SK-N-SH treated with all-trans-retinoic acid at 6 μM for 48 hours (cell line): Measurements from ENCODE around the gene CDK14.

Experiments
- ATAC-seq: fragments of 200-7000 bp; cut with Tn5 transposase; 3 replicates; pipeline ENCODE4 v1.9.1; 2020; ENCODE audit warnings: mild to moderate bottlenecking, moderate library complexity
- ARNTL ChIP-seq: fragments of 450-650 bp; formaldehyde crosslinking; IDR thresholded peaks from 2 replicates; pipeline ENCODE4 v1.5.0; 2020; ENCODE audit warnings: low read depth, mild to moderate bottlenecking, moderate library complexity, borderline replicate concordance
- CSDC2 ChIP-seq: fragments of 250-450 bp; sonication (Bioruptor Pico); IDR thresholded peaks from 2 replicates; pipeline ENCODE4 v1.5.0; 2020; ENCODE audit warnings: mild to moderate bottlenecking, moderate library complexity
- ESRRG ChIP-seq: fragments of 250-450 bp; sonication (Bioruptor Pico); IDR thresholded peaks from 2 replicates; pipeline ENCODE4 v1.6.1; 2021; ENCODE audit warnings: mild to moderate bottlenecking
- GLIS3 ChIP-seq: fragments of 250-450 bp; sonication (Bioruptor Pico); IDR thresholded peaks from 2 replicates; pipeline ENCODE4 v1.5.0; 2020; ENCODE audit warnings: mild to moderate bottlenecking, moderate library complexity
- OSR1 ChIP-seq: fragments of 250-450 bp; sonication (Bioruptor Pico); IDR thresholded peaks from 2 replicates; pipeline ENCODE4 v1.8.0; 2022; ENCODE audit warnings: moderate library complexity, mild to moderate bottlenecking, inconsistent platforms
- PPARA ChIP-seq: fragments of 250-450 bp; sonication (Bioruptor Pico); IDR thresholded peaks from 2 replicates; pipeline ENCODE4 v1.5.0; 2020; ENCODE audit warnings: mild to moderate bottlenecking, borderline replicate concordance
- RARB ChIP-seq: fragments of 250-450 bp; sonication (Bioruptor Pico); IDR thresholded peaks from 2 replicates; pipeline ENCODE4 v1.8.0; 2021; ENCODE audit warnings: mild to moderate bottlenecking, moderate library complexity
- SNAI2 ChIP-seq: fragments of 250-450 bp; sonication (Bioruptor Pico); IDR thresholded peaks from 2 replicates; pipeline ENCODE4 v1.5.0; 2020; ENCODE audit warnings: mild to moderate bottlenecking, moderate library complexity
- TCF4 ChIP-seq: fragments of 250-450 bp; sonication (Bioruptor Pico); IDR thresholded peaks from 2 replicates; pipeline ENCODE4 v1.8.0; 2021; ENCODE audit warnings: mild to moderate bottlenecking, moderate library complexity, borderline replicate concordance
- TOX ChIP-seq: fragments of 250-450 bp; sonication (Bioruptor Pico); IDR thresholded peaks from 2 replicates; pipeline ENCODE4 v1.8.0; 2021; ENCODE audit warnings: mild to moderate bottlenecking, moderate library complexity, borderline replicate concordance
- ZC3H10 ChIP-seq: fragments of 250-450 bp; sonication (Bioruptor Pico); IDR thresholded peaks from 2 replicates; pipeline ENCODE4 v1.5.1; 2021; ENCODE audit warnings: mild to moderate bottlenecking, moderate library complexity
- ZFP3 ChIP-seq: fragments of 250-450 bp; sonication (Bioruptor Pico); IDR thresholded peaks from 2 replicates; pipeline ENCODE4 v1.5.0; 2020; ENCODE audit warnings: mild to moderate bottlenecking, moderate library complexity
- ZFP30 ChIP-seq: fragments of 450-650 bp; formaldehyde crosslinking; IDR thresholded peaks from 2 replicates; pipeline ENCODE4 v1.5.0; 2022; ENCODE audit warnings: mild to moderate bottlenecking, moderate library complexity
- ZNF565 ChIP-seq: fragments of 450-650 bp; formaldehyde crosslinking; conservative IDR thresholded peaks from 2 replicates; pipeline ENCODE4 v1.5.0; 2020; ENCODE audit warnings: low read depth, mild to moderate bottlenecking, moderate library complexity
- ZNF8 ChIP-seq: fragments of 450-650 bp; formaldehyde crosslinking; IDR thresholded peaks from 2 replicates; pipeline ENCODE4 v1.5.0; 2020; ENCODE audit warnings: mild to moderate bottlenecking, moderate library complexity
- TF ChIP-seq, protein P1 (sequence below): fragments of 250-450 bp; sonication (Bioruptor Pico); IDR thresholded peaks from 2 replicates; pipeline ENCODE4 v1.5.1; 2021; ENCODE audit warnings: mild to moderate bottlenecking, moderate library complexity
- TF ChIP-seq, protein P2 (sequence below): fragments of 250-450 bp; sonication (Bioruptor Pico); IDR thresholded peaks from 2 replicates; pipeline ENCODE4 v1.5.0; 2020; ENCODE audit warnings: mild to moderate bottlenecking, moderate library complexity
- TF ChIP-seq, protein P3 (sequence below): fragments of 250-450 bp; sonication (Bioruptor Pico); IDR thresholded peaks from 2 replicates; pipeline ENCODE4 v1.8.0; 2020; ENCODE audit warnings: mild to moderate bottlenecking, moderate library complexity, borderline replicate concordance
- TF ChIP-seq, protein P4 (sequence below): fragments of 250-450 bp; sonication (Bioruptor Pico); IDR thresholded peaks from 2 replicates; pipeline ENCODE4 v1.5.1; 2020; ENCODE audit warnings: low read depth, mild to moderate bottlenecking, moderate library complexity
- TF ChIP-seq, protein P5 (sequence below): fragments of 250-450 bp; sonication (Bioruptor Pico); IDR thresholded peaks from 2 replicates; pipeline ENCODE4 v1.8.0; 2021; ENCODE audit warnings: low read depth, mild to moderate bottlenecking, moderate library complexity, borderline replicate concordance

Gene CDK14

DNA sequence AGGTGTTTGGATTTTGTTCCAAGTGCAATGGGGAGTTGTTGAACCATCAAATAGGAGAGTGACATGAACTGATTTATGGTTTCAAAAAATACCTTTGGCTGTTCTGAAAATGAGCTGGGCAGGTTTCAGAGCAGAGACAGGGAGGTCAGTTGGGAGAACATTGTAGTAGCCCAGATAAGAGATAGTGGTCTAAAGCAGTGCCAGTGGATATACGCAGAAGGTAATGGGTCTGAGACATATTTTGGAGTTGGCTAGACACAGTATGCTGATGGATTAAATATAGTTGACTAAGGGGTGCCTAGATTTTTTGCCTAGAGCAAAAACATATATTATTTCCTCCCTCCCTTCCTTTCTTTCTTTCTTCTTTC lies 21.3 kb upstream of the CDK14 start (continued):
- TF ChIP-seq PPARA (CRISPR knock-in tag) = no peak

DNA sequence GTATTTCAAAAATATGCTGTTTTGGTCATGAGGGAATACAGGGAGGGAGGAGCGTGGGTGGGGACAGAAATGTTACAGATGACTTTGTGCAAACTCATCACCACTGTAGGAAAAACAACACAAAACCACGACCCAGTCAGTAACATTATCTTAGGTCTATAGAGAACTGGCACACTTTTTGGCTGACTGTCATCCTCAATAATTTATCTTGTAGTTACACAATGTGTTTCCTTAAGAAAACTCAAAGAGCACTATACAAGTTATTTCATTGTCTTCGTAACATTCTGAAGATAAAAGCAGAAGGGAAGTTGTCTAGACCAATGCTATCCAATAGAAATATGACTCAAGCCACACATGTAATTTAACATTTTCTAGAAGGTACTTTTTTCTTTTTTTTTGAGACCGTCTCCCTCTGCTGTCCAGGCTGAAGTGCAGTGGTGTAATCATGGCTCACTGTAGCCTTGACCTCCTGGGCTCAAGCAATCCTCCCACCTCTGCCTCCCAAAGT lies 16.9 kb upstream of the CDK14 start:
- ATAC-seq = peak; percentile 84
- TF ChIP-seq ZFP30 (CRISPR knock-in tag) = no peak
- no peak for TF ChIP-seq RARB
- TF ChIP-seq ARNTL = no peak
- TF ChIP-seq, protein P1, sequence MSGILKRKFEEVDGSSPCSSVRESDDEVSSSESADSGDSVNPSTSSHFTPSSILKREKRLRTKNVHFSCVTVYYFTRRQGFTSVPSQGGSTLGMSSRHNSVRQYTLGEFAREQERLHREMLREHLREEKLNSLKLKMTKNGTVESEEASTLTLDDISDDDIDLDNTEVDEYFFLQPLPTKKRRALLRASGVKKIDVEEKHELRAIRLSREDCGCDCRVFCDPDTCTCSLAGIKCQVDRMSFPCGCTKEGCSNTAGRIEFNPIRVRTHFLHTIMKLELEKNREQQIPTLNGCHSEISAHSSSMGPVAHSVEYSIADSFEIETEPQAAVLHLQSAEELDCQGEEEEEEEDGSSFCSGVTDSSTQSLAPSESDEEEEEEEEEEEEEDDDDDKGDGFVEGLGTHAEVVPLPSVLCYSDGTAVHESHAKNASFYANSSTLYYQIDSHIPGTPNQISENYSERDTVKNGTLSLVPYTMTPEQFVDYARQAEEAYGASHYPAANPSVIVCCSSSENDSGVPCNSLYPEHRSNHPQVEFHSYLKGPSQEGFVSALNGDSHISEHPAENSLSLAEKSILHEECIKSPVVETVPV (CRISPR knock-in tag) = no peak
- no peak for TF ChIP-seq OSR1 (CRISPR knock-in tag)
- TF ChIP-seq ZFP3 (CRISPR knock-in tag) = no peak
- no peak for TF ChIP-seq GLIS3
- no peak for TF ChIP-seq ZC3H10 (CRISPR knock-in tag)
- TF ChIP-seq CSDC2 (CRISPR knock-in tag) = no peak

DNA sequence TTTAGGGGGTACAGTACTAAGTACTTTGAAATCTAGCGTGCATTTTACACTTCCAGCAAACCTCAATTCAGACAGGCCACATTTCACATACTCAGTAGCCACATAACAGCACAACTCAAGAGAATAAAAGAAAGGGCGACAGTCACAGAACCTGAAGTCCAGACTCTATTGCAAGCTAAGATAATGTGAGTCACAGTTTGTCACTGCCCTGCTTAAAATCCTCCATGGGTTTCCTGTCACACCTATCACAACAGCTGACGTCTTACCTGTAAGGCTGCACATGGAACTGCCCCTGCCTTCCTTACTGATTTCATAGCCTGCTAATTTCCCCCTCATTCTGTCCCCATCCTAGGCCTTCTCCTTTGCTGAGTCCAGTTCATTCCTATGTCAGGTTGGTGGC lies 16.1 kb upstream of the CDK14 start:
- TF ChIP-seq, protein P2, sequence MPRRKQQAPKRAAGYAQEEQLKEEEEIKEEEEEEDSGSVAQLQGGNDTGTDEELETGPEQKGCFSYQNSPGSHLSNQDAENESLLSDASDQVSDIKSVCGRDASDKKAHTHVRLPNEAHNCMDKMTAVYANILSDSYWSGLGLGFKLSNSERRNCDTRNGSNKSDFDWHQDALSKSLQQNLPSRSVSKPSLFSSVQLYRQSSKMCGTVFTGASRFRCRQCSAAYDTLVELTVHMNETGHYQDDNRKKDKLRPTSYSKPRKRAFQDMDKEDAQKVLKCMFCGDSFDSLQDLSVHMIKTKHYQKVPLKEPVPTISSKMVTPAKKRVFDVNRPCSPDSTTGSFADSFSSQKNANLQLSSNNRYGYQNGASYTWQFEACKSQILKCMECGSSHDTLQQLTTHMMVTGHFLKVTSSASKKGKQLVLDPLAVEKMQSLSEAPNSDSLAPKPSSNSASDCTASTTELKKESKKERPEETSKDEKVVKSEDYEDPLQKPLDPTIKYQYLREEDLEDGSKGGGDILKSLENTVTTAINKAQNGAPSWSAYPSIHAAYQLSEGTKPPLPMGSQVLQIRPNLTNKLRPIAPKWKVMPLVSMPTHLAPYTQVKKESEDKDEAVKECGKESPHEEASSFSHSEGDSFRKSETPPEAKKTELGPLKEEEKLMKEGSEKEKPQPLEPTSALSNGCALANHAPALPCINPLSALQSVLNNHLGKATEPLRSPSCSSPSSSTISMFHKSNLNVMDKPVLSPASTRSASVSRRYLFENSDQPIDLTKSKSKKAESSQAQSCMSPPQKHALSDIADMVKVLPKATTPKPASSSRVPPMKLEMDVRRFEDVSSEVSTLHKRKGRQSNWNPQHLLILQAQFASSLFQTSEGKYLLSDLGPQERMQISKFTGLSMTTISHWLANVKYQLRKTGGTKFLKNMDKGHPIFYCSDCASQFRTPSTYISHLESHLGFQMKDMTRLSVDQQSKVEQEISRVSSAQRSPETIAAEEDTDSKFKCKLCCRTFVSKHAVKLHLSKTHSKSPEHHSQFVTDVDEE (CRISPR knock-in tag) = no peak
- TF ChIP-seq ZNF8 (CRISPR knock-in tag) (no peak), SNAI2 (CRISPR knock-in tag) (no peak), ZFP3 (CRISPR knock-in tag) (no peak), PPARA (CRISPR knock-in tag) (no peak), RARB (no peak), TCF4 (no peak), ZC3H10 (CRISPR knock-in tag) (no peak), ZNF565 (CRISPR knock-in tag) (no peak), ZFP30 (CRISPR knock-in tag) (no peak), GLIS3 (no peak), TOX (no peak), OSR1 (CRISPR knock-in tag) (no peak), CSDC2 (CRISPR knock-in tag) (no peak)
- TF ChIP-seq, protein P1 (CRISPR knock-in tag) = no peak
- TF ChIP-seq, protein P3, sequence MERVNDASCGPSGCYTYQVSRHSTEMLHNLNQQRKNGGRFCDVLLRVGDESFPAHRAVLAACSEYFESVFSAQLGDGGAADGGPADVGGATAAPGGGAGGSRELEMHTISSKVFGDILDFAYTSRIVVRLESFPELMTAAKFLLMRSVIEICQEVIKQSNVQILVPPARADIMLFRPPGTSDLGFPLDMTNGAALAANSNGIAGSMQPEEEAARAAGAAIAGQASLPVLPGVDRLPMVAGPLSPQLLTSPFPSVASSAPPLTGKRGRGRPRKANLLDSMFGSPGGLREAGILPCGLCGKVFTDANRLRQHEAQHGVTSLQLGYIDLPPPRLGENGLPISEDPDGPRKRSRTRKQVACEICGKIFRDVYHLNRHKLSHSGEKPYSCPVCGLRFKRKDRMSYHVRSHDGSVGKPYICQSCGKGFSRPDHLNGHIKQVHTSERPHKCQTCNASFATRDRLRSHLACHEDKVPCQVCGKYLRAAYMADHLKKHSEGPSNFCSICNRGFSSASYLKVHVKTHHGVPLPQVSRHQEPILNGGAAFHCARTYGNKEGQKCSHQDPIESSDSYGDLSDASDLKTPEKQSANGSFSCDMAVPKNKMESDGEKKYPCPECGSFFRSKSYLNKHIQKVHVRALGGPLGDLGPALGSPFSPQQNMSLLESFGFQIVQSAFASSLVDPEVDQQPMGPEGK (CRISPR knock-in tag) = no peak
- TF ChIP-seq, protein P4, sequence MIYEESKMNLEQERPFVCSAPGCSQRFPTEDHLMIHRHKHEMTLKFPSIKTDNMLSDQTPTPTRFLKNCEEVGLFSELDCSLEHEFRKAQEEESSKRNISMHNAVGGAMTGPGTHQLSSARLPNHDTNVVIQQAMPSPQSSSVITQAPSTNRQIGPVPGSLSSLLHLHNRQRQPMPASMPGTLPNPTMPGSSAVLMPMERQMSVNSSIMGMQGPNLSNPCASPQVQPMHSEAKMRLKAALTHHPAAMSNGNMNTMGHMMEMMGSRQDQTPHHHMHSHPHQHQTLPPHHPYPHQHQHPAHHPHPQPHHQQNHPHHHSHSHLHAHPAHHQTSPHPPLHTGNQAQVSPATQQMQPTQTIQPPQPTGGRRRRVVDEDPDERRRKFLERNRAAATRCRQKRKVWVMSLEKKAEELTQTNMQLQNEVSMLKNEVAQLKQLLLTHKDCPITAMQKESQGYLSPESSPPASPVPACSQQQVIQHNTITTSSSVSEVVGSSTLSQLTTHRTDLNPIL (CRISPR knock-in tag) = no peak
- no peak for ATAC-seq

DNA sequence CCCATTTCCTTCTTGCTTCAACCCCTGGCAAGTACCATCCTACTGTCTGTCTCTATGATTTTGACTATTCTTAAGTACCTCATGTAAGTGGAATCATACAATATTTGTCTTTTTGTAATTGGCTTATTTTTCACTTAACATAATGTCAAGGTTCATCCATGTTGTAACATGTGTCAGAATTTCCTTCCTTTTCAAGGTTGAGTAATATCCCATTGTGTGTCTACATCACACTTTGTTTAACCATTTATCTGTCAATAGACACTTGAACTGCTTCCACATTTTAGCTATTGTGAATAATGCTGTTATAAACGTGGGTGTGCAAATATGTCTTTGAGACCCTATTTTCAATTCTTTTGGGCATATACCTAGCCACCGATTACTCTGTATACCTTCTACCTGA lies 14.0 kb upstream of the CDK14 start:
- TF ChIP-seq ARNTL (no peak), SNAI2 (CRISPR knock-in tag) (no peak), TCF4 (no peak), ESRRG (CRISPR knock-in tag) (no peak)
- TF ChIP-seq, protein P3 (CRISPR knock-in tag) = no peak
- TF ChIP-seq, protein P1 (CRISPR knock-in tag) = no peak
- TF ChIP-seq, protein P5, sequence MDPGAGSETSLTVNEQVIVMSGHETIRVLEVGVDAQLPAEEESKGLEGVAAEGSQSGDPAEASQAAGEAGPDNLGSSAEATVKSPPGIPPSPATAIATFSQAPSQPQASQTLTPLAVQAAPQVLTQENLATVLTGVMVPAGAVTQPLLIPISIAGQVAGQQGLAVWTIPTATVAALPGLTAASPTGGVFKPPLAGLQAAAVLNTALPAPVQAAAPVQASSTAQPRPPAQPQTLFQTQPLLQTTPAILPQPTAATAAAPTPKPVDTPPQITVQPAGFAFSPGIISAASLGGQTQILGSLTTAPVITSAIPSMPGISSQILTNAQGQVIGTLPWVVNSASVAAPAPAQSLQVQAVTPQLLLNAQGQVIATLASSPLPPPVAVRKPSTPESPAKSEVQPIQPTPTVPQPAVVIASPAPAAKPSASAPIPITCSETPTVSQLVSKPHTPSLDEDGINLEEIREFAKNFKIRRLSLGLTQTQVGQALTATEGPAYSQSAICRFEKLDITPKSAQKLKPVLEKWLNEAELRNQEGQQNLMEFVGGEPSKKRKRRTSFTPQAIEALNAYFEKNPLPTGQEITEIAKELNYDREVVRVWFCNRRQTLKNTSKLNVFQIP = no peak
- ATAC-seq = no peak
